ENCODE results near the gene DHFR. TPM values are rescaled to one million over a fixed set of nuclear protein-coding genes. Genes with fewer than 3 reads are reported as not detected.
"Not testable (repeated sequence)": the region's sequence is repeated elsewhere in the genome, so short reads cannot be mapped to it uniquely, and the experiment has no call there.

The DHFR gene
- total RNA-seq, 2 donors from 2014 or later = 26.5 to 77.7 TPM

- no peak overlapping the region for H3K27ac ChIP-seq
- H3K36me3 ChIP-seq = peaks cover 4% of the 10 kb centered on the region
- intact Hi-C loops (cut with DNase I) = no loop called here
Observed at GRCh38 chr5:80667384-80667783, 12.6 kb upstream of the DHFR start.

GRCh38 chr5:80665057-80665456, 10.3 kb upstream of the DHFR start:
- Histone ChIP-seq H3K36me3 (peaks cover 4% of the 10 kb centered on the region), H3K27ac (no peak overlapping the region), H3K4me1 (no peaks in the 10 kb centered on the region), H3K27me3 (no peaks in the 10 kb centered on the region), H3K4me3 (no peak overlapping the region), H3K9me3 (no peaks in the 10 kb centered on the region), H3K9ac (ENCODE audit: low read depth in 2 of 2, low read length in 2 of 2) (no peak overlapping the region)
- DNase-seq = no peak
- TF ChIP-seq, protein P1, sequence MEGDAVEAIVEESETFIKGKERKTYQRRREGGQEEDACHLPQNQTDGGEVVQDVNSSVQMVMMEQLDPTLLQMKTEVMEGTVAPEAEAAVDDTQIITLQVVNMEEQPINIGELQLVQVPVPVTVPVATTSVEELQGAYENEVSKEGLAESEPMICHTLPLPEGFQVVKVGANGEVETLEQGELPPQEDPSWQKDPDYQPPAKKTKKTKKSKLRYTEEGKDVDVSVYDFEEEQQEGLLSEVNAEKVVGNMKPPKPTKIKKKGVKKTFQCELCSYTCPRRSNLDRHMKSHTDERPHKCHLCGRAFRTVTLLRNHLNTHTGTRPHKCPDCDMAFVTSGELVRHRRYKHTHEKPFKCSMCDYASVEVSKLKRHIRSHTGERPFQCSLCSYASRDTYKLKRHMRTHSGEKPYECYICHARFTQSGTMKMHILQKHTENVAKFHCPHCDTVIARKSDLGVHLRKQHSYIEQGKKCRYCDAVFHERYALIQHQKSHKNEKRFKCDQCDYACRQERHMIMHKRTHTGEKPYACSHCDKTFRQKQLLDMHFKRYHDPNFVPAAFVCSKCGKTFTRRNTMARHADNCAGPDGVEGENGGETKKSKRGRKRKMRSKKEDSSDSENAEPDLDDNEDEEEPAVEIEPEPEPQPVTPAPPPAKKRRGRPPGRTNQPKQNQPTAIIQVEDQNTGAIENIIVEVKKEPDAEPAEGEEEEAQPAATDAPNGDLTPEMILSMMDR (IDR thresholded peaks at IDR 0.05) = no peak
- intact Hi-C loops (cut with DNase I) = no loop called here

More at GRCh38 chr5:80667384-80667783, 12.6 kb upstream of the DHFR start:
- DNase-seq = no peak
- Histone ChIP-seq H3K4me1 (no peaks in the 10 kb centered on the region), H3K4me3 (no peak overlapping the region), H3K9ac (ENCODE audit: low read depth in 2 of 2, low read length in 2 of 2) (no peak overlapping the region), H3K9me3 (no peaks in the 10 kb centered on the region), H3K27me3 (no peaks in the 10 kb centered on the region)
- TF ChIP-seq, protein P1 (IDR thresholded peaks at IDR 0.05) = no peak

GRCh38 chr5:80662108-80662507, 7.3 kb upstream of the DHFR start:
- peaks cover 4% of the 10 kb centered on the region for H3K36me3 ChIP-seq

GRCh38 chr5:80660661-80661060, 5.9 kb upstream of the DHFR start:
- H3K27ac ChIP-seq; H3K27me3 ChIP-seq; H3K36me3 ChIP-seq; H3K4me3 ChIP-seq; H3K9ac ChIP-seq (ENCODE audit: low read depth in 2 of 2, low read length in 2 of 2); intact Hi-C loops (cut with DNase I); H3K9me3 ChIP-seq; DNase-seq; H3K4me1 ChIP-seq: not testable (repeated sequence)

More at GRCh38 chr5:80662108-80662507, 7.3 kb upstream of the DHFR start:
- Histone ChIP-seq H3K9ac (ENCODE audit: low read depth in 2 of 2, low read length in 2 of 2) (no peak overlapping the region), H3K4me1 (no peaks in the 10 kb centered on the region), H3K9me3 (no peaks in the 10 kb centered on the region), H3K27me3 (no peaks in the 10 kb centered on the region), H3K27ac (no peak overlapping the region), H3K4me3 (no peak overlapping the region)
- TF ChIP-seq, protein P1 (IDR thresholded peaks at IDR 0.05) = no peak
- intact Hi-C loops (cut with DNase I) = no loop called here
- DNase-seq = no peak

DNA sequence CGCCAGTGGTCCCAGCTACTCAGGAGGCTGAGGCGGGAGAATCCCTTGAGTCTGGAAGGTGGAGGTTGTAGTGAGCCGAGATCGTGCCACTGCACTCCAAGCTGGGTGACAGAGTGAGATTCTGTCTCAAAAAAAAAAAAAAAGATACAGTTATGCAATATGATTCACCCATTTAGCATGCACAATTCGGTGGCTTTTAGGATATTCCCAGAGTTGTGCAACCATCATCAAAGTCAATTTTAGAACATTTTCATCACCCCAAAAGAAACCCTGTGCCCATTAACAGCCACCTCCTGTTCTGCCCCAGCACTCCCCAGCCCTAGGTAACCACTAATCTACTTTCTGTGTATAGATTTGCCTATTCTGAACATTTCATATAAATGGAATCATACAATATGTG, 4.3 kb upstream of the DHFR start:
- no peaks in the 10 kb centered on the region for H3K27me3 ChIP-seq
- H3K9me3 ChIP-seq = no peaks in the 10 kb centered on the region
- DNase-seq = no peak
- H3K4me3 ChIP-seq = no peak overlapping the region
- H3K36me3 ChIP-seq = no peaks in the 10 kb centered on the region
- no peaks in the 10 kb centered on the region for H3K4me1 ChIP-seq
- no peak overlapping the region for H3K27ac ChIP-seq
- no peak overlapping the region for H3K9ac ChIP-seq (ENCODE audit: low read depth in 2 of 2, low read length in 2 of 2)
- TF ChIP-seq, protein P1 (IDR thresholded peaks at IDR 0.05) = no peak
- intact Hi-C loops (cut with DNase I) = loop anchor here (5.0 kb wide), 1 partner anchor 177 kb away; no protein-coding TSS in a partner anchor

GRCh38 chr5:80656425-80656824, 1.6 kb upstream of the DHFR start:
- Histone ChIP-seq H3K36me3 (no peaks in the 10 kb centered on the region), H3K9me3 (no peaks in the 10 kb centered on the region), H3K27me3 (no peaks in the 10 kb centered on the region), H3K9ac (ENCODE audit: low read depth in 2 of 2, low read length in 2 of 2) (no peak overlapping the region), H3K27ac (no peak overlapping the region), H3K4me3 (no peak overlapping the region), H3K4me1 (no peaks in the 10 kb centered on the region)
- intact Hi-C loops (cut with DNase I) = loop anchor here (5.0 kb wide), 1 partner anchor 174 kb away; no protein-coding TSS in a partner anchor
- TF ChIP-seq, protein P1 (IDR thresholded peaks at IDR 0.05) = no peak
- no peak for DNase-seq

Measured in colonic mucosa (tissue), 4 donors.